Measurements from ENCODE around the gene PPP6R2. TPM values are rescaled to one million over a fixed set of nuclear protein-coding genes. Genes with fewer than 3 reads are reported as not detected.

PPP6R2 gene
- polyA plus RNA-seq, 1 donor from 2014 or later: 85.4 TPM

GRCh38 chr22:50313021-50313420, 30.1 kb upstream of the PPP6R2 start:
- Histone ChIP-seq H3K9me3 (ENCODE audit: low read length) (no peaks in the 10 kb centered on the region), H3K9me2 (ENCODE audit: insufficient read depth, low read length) (no peaks in the 10 kb centered on the region), H2AFZ (ENCODE audit: low read depth, low read length) (no peak overlapping the region), H4K20me1 (ENCODE audit: insufficient read depth) (no peaks in the 10 kb centered on the region), H3K79me2 (replicated peaks; ENCODE audit: insufficient read depth, low read length) (no peaks in the 10 kb centered on the region), H3K27me3 (ENCODE audit: insufficient read depth, low read depth, low read length) (no peaks in the 10 kb centered on the region), H3K4me3 (ENCODE audit: low read length) (no peak overlapping the region), H3K36me3 (ENCODE audit: insufficient read depth, low read length) (no peaks in the 10 kb centered on the region), H3K4me2 (ENCODE audit: low read length) (no peak overlapping the region), H3K9ac (ENCODE audit: low read length) (no peak overlapping the region), H3K27ac (ENCODE audit: low read length) (no peak overlapping the region), H3F3A (ENCODE audit: insufficient read depth, low read length, poor library complexity, severe bottlenecking) (no peaks in the 10 kb centered on the region)
- TF ChIP-seq CTCF (IDR thresholded peaks at IDR 0.05; ENCODE audit: poor library complexity, severe bottlenecking) (no peak), POLR2AphosphoS5 (IDR thresholded peaks at IDR 0.05) (no peak), EP300 (conservative IDR thresholded peaks at IDR 0.05; ENCODE audit: poor library complexity, severe bottlenecking) (no peak), RAD21 (conservative IDR thresholded peaks at IDR 0.05) (no peak), MXI1 (conservative IDR thresholded peaks at IDR 0.05; ENCODE audit: poor library complexity, severe bottlenecking) (no peak), EZH2 (IDR thresholded peaks at IDR 0.05; ENCODE audit: borderline replicate concordance, insufficient read depth, low read length, poor library complexity, severe bottlenecking) (no peak)

GRCh38 chr22:50313600-50313999, 29.5 kb upstream of the PPP6R2 start:
- no peak overlapping the region for H3K9ac ChIP-seq (ENCODE audit: low read length)
- H3K9me3 ChIP-seq (ENCODE audit: low read length): no peaks in the 10 kb centered on the region
- no peak for TF ChIP-seq CTCF (IDR thresholded peaks at IDR 0.05; ENCODE audit: poor library complexity, severe bottlenecking)
- no peak for TF ChIP-seq EZH2 (IDR thresholded peaks at IDR 0.05; ENCODE audit: borderline replicate concordance, insufficient read depth, low read length, poor library complexity, severe bottlenecking)
- TF ChIP-seq SMC3 (conservative IDR thresholded peaks at IDR 0.05; ENCODE audit: poor library complexity): no peak
- no peak for TF ChIP-seq EP300 (conservative IDR thresholded peaks at IDR 0.05; ENCODE audit: poor library complexity, severe bottlenecking)
- TF ChIP-seq RAD21 (conservative IDR thresholded peaks at IDR 0.05): no peak
- TF ChIP-seq TAF1 (IDR thresholded peaks at IDR 0.05; ENCODE audit: low read depth): no peak
- H3K4me2 ChIP-seq (ENCODE audit: low read length): no peak overlapping the region
- no peak overlapping the region for H2AFZ ChIP-seq (ENCODE audit: low read depth, low read length)
- no peaks in the 10 kb centered on the region for H3K27me3 ChIP-seq (ENCODE audit: insufficient read depth, low read depth, low read length)
- no peaks in the 10 kb centered on the region for H3K79me2 ChIP-seq (replicated peaks; ENCODE audit: insufficient read depth, low read length)
- H3K27ac ChIP-seq (ENCODE audit: low read length): no peak overlapping the region
- H3K36me3 ChIP-seq (ENCODE audit: insufficient read depth, low read length): no peaks in the 10 kb centered on the region
- H3F3A ChIP-seq (ENCODE audit: insufficient read depth, low read length, poor library complexity, severe bottlenecking): no peaks in the 10 kb centered on the region
- no peak overlapping the region for H3K4me3 ChIP-seq (ENCODE audit: low read length)
- no peaks in the 10 kb centered on the region for H4K20me1 ChIP-seq (ENCODE audit: insufficient read depth)
- H3K9me2 ChIP-seq (ENCODE audit: insufficient read depth, low read length): no peaks in the 10 kb centered on the region

- H3K9me3 ChIP-seq (ENCODE audit: low read length): no peaks in the 10 kb centered on the region
- H3F3A ChIP-seq (ENCODE audit: insufficient read depth, low read length, poor library complexity, severe bottlenecking): no peaks in the 10 kb centered on the region
- TF ChIP-seq RAD21 (conservative IDR thresholded peaks at IDR 0.05) (no peak), CTCF (IDR thresholded peaks at IDR 0.05; ENCODE audit: poor library complexity, severe bottlenecking) (no peak), EZH2 (IDR thresholded peaks at IDR 0.05; ENCODE audit: borderline replicate concordance, insufficient read depth, low read length, poor library complexity, severe bottlenecking) (no peak), TAF1 (IDR thresholded peaks at IDR 0.05; ENCODE audit: low read depth) (no peak), POLR2AphosphoS5 (IDR thresholded peaks at IDR 0.05) (no peak), MXI1 (conservative IDR thresholded peaks at IDR 0.05; ENCODE audit: poor library complexity, severe bottlenecking) (no peak)
- H3K79me2 ChIP-seq (replicated peaks; ENCODE audit: insufficient read depth, low read length): no peaks in the 10 kb centered on the region
- no peak overlapping the region for H3K9ac ChIP-seq (ENCODE audit: low read length)
- H3K36me3 ChIP-seq (ENCODE audit: insufficient read depth, low read length): no peaks in the 10 kb centered on the region
- H4K20me1 ChIP-seq (ENCODE audit: insufficient read depth): no peaks in the 10 kb centered on the region
- no peaks in the 10 kb centered on the region for H3K9me2 ChIP-seq (ENCODE audit: insufficient read depth, low read length)
- H3K27ac ChIP-seq (ENCODE audit: low read length): no peak overlapping the region
- no peak overlapping the region for H3K4me3 ChIP-seq (ENCODE audit: low read length)
- H3K27me3 ChIP-seq (ENCODE audit: insufficient read depth, low read depth, low read length): no peaks in the 10 kb centered on the region
- H3K4me2 ChIP-seq (ENCODE audit: low read length): no peak overlapping the region
- H2AFZ ChIP-seq (ENCODE audit: low read depth, low read length): no peak overlapping the region
Measured at GRCh38 chr22:50314081-50314454, 29.1 kb upstream of the PPP6R2 start.

All from neural cell (in vitro differentiated cells).